Panc1 (cell line): ENCODE measurements around the gene OR10W1. TPM values are rescaled to one million over a fixed set of nuclear protein-coding genes. Genes with fewer than 3 reads are reported as not detected.

Source experiments
- total RNA-seq: library from RNA; stranded (reverse); gene quantifications from one replicate; pipeline ENCODE4 v1.2.1, GENCODE V29; 2021; ENCODE audit not compliant: unreplicated experiment

OR10W1 gene
- total RNA-seq, 1 experiment from 2014 or later = not detected

Other genes starting within 250 kb of the OR10W1 start
- gene OR9Q1, start 244.4 kb downstream of the OR10W1 start, total RNA-seq = not detected
- not detected for gene OR6Q1, start 237.3 kb downstream of the OR10W1 start, total RNA-seq
- not detected for gene OR9I1, start 142.7 kb downstream of the OR10W1 start, total RNA-seq
- not detected for gene OR9Q2, start 79.2 kb downstream of the OR10W1 start, total RNA-seq
- not detected for gene OR1S2, start 64.1 kb downstream of the OR10W1 start, total RNA-seq
- not detected for gene OR1S1, start 55.5 kb downstream of the OR10W1 start, total RNA-seq
- gene OR10Q1, start 39.3 kb downstream of the OR10W1 start, total RNA-seq = not detected
- gene OR5B17, start 90.8 kb upstream of the OR10W1 start, total RNA-seq = not detected
- not detected for gene OR5B3, start 138.6 kb upstream of the OR10W1 start, total RNA-seq
- gene OR5B2, start 159.9 kb upstream of the OR10W1 start, total RNA-seq = not detected
- not detected for gene OR5B12, start 174.0 kb upstream of the OR10W1 start, total RNA-seq
- gene OR5B21, start 239.8 kb upstream of the OR10W1 start, total RNA-seq = not detected